Hematopoietic multipotent progenitor cell treated with erythropoietin and hydrocortisone succinate and interleukin-3 and kit ligand, for 15 days (in vitro differentiated cells): ENCODE results near the gene CACNG7.
A peak's percentile ranks its signal among the peaks of the same experiment; 100 is the strongest.
"Not testable (repeated sequence)": the region's sequence is repeated elsewhere in the genome, so short reads cannot be mapped to it uniquely, and the experiment has no call there.

Experiments
- DNase-seq: peaks from one replicate; pipeline ENCODE4 v3.0.0-alpha.2; 2015; ENCODE audit warnings: low spot score

Gene CACNG7, protein sequence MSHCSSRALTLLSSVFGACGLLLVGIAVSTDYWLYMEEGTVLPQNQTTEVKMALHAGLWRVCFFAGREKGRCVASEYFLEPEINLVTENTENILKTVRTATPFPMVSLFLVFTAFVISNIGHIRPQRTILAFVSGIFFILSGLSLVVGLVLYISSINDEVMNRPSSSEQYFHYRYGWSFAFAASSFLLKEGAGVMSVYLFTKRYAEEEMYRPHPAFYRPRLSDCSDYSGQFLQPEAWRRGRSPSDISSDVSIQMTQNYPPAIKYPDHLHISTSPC

DNA sequence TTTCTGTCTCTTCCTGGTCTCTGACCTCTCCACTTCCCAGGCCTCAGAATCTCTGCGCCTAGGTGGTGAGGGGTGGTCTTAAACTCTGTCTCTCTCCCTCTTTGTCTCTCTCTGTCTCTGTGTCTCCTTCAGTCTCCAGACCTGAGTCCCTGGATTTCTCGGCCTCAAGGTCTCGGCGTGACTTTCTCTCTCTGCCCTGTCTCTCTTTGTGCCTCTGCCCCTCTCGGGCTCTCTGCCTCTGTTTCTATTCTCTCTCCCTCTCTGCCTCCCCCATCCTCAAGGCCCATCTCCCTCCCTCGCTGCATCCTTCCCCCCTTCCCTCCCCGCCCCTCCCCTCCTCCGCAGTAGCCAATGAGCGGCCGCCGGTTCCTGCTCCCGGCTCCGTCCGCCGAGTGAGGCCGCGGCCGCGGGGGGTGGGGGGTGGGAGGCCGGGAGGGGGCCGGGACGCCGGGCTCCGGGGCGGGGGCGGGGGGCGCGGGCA lies at the start of gene CACNG7:
Gene CACNG7 (plus strand): TSS at position 344 of the 481 bp plus-strand sequence. CDS start 3,554 bp downstream, outside the sequence.
- DNase-seq: no peak

DNA sequence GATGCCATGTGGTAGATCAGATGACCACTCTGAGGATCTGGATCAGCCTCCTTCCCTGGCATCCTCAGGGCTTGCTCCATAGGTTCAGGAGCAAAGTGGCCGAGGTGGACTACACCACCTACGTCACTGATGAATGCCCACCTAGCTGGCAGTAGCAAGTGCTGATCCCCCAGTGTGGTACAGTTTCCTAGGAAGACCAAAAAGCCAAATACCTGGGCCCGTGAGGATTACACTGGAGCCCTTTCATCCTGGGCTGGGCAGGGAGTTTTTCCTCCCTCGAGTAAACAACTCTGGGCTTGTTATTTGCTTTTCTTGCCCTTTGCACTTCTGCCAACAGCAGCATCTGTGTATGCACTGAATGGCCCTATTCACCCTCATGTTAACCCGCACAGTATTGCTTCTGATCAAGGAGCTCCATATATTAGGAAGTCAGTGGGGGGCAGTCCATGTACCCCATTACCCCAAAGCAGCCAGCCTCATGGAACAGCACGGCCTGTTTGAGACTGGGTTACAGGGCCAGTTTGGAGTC lies 44.7 kb upstream of the CACNG7 start:
- DNase-seq: no peak

DNA sequence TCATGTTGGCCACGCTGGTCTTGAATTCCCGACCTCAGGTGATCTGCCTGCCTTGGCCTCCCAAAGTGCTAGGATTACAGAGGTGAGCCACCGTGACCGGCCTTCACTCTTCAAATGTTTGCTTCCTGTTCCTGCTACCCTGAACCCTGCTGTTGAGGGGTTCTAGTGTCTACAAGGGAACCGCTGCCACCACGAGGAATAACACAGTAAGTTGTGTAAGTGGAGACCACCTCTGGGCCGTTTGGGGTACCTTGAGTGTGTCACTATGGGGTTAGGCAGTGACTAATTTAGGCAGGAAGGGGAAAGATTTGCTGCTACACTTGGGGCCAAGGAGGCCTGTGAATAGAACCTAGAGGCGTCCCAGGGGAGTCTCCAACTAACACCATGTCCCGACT lies 43.6 kb upstream of the CACNG7 start:
- DNase-seq: no peak

DNA sequence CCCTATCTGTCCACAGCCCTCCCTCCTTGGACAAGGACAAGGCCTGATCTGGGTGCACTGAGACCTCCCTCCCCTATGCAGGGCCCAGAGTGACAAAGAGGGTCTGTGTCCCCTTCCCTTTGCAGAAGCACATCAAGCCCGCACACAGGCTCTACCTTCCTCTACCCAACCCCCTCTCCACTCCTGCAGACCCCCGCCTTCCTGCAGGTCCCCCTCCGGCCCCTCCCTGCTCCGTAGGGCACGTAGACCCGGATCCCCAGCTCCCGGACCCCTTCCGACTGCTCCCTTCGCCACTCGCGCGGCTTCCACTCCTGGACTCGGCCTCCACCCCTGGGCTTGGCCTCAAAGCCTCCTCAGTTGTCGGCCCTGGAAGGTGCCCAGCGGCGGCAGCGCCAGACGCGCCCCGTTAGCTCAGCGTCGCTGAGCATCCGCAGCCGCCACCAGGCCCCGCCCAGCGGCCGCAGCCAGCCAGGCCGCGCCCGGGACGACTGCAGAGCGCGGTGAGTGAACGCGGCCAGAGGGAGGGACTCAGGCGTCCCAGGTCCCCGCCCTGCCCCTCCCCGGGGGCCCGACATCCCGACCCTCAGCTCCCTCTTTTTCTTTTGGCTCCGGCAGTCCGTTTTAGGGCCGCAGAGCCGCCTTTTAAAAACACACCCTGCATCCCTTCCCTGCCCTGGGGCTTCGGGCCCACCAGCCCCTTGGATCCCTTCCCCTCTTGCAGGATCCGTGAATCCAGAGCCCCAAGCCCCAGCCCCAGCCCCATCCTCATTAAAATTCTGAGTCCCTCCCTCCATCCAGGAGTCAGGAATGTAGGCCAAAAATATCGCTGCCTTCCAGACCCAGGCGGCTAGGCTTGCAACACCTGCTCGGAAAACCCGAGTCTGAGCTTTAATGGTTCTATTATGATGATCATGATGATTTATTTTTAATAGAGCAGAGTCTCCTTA lies 42.9 kb upstream of the CACNG7 start:
- peak; percentile 15 for DNase-seq

DNA sequence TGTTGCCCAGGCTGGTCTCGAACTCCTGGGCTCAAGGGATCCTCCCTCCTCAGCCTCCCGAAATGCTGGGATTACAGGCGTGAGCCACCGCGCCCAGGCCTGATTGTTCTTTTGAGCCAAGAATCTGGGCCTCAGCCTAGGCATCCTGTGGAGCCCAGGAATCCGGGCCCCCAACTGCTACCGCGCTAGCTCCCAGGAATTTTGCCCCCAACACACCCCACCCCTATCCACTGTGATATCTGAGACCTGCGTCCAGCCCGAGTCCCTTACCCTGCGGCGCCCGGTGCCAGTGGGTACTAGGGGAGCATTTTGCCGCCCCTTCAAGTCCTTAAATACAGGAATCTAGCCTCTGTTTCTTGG lies 42.2 kb upstream of the CACNG7 start:
- DNase-seq: no peak

DNA sequence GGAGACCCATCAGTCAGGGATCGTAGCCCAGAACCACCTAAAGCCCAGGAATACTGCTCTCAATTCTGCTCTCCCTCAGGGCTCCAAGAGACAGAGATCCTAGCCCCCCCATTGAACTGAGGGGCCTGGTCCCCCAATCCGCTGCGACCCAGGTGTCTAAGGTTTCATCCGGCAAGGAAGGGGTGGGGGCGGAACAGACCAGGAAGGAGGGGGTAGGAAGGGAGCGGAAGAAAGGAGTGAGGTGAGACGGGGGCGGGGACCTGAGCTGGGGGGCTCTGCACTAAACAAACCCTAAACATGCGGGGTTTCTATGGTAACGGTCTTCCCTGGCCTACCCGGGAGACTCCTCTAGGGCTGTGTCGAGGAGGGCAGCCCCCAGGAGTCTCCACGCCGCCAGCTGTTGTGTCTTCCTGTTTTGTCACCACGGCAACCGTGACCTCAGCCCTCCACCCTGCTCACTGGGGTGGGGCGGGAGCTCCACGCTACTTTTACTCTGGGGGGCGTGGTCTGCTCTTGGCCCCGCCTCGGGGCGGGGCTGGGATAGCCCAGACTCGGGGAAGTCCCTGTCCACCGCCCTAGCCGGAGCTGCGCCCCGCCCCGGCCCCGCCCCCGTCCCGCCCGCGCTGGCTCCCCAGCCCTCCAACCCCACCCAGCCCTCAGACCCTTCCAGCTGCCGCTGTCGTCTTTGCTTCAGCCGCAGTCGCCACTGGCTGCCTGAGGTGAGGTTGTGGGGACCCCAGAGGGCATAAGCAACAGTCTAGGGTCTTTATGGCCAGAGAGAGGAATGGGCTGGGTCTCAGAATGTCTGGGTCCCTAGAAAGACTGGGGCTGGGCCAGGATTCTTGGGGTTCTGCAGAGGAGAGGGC lies 41.6 kb upstream of the CACNG7 start, which contains the start of gene MYADM:
Gene MYADM (plus strand): TSS at position 659 of the 866 bp plus-strand sequence. CDS start 5,647 bp downstream, outside the sequence.
- peak; percentile 83 for DNase-seq

DNA sequence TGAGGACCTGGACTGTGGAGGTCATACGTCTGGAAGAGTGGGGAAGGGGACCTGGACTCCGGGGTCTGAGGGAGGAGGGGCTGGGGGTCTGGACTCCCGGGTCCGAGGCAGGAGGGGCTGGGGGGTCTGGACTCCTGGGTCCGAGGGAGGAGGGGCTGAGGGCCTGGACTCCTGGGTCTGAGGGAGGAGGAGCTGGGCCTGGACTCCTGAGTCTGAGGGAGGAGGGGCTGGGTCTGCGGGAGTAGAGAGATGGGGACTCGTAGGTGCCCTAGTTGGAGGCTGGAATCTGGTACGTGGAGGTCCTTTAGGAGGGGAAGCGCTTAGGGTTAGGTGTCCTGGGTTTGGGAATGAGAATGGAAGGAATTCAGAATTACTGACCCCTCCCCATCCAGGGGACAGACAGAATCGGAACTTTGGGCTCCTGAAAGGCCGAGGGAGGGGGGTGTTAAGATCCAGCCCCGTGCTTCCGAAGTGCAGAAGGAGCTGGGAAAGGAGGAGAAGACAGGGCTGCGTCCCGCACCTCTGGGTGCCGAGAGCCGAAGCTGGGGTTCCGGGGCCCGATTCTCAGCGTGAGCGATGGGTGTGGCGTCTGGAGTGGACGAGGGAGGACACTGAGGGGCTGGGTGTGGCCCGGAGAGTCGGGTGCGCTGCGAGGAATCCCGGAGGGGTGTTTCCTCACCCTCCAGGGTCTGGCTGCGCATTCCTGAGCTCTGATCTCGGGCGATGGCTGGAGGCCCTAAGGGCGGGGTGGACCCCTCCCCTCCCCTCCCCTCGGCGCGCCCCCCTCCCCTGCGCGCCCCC lies 40.8 kb upstream of the CACNG7 start:
- DNase-seq: no peak

DNA sequence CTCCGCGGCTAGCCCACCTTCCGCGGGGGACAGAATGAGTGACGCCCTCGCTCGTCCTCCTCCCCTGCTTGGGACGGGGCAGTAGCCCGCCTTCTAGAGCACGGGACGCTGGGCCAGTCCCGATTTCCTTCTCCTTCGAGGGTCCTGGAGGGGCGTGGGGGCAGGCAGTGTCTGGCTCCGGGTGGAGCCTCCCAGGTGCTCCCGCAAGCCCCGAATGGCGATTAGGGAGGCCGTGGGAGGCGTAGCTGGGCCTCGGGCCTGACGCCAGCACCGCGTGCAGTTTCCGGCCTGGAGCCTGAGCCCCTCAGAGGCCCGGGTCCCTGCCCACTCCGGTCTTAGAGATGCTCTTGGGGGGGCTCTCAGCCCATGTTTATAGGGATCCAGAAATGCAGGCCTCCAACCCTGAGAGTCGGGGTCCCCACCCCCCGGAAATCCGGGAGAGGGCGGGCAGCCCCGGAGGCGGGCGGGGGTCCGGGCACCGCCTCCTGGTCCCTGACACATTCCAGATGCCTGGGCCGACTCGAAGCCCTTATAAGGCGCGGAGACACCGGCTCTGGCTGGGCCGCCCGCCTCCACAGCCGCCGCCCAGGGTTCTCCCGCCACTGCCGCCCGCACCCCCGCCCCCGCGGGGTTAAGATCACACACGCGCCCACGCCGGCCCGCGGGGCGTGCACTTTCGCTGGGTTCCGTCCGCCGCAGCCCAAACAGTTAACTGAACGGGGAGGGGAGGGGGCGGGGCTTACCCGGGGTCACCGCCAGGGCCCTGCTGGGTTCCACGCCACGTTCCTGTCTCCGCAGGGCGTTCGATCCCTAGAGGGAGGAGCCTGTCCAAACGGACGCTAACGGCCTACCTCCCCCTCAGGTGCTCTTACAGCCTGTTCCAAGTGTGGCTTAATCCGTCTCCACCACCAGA lies 39.9 kb upstream of the CACNG7 start:
- DNase-seq: peak; percentile 50

DNA sequence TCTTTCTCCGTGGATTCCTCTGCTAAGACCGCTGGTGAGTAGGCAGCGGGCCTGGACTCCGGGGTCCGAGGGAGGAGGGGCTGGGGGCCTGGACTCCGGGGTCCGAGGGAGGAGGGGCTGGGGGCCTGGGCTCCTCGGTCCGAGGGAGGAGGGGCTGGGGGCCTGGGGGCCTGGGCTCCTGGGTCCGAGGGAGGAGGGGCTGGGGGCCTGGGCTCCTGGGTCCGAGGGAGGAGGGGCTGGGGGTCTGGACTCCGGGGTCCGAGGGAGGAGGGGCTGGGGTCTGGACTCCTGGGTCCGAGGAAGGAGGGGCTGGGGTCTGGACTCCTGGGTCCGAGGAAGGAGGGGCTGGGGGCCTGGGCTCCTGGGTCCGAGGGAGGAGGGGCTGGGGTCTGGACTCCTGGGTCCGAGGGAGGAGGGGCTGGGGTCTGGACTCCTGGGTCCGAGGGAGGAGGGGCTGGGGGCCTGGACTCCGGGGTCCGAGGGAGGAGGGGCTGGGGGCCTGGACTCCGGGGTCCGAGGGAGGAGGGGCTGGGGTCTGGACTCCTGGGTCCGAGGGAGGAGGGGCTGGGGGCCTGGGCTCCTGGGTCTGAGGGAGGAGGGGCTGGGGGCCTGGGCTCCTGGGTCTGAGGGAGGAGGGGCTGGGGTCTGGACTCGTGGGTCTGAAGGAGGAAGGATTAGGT lies 39.1 kb upstream of the CACNG7 start:
- DNase-seq: not testable (repeated sequence)

DNA sequence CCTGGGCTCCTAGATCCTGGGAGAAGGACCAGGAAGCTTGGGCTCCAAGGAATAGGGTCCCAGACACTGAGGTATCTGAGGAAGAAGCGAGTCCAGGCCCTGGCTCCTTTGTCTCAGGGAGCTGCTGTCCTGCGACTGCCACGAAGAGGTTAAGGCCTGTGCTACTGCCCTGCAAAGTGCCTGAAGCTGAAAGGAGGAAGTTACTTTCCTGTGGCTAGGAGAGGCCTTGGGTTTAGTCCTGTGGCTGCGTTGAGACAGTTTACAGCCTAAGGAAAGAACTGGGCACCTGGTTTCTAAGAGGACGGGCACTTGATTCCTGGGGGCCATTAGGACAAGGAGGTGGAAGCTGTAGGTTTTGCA lies 38.6 kb upstream of the CACNG7 start:
- DNase-seq: no peak

DNA sequence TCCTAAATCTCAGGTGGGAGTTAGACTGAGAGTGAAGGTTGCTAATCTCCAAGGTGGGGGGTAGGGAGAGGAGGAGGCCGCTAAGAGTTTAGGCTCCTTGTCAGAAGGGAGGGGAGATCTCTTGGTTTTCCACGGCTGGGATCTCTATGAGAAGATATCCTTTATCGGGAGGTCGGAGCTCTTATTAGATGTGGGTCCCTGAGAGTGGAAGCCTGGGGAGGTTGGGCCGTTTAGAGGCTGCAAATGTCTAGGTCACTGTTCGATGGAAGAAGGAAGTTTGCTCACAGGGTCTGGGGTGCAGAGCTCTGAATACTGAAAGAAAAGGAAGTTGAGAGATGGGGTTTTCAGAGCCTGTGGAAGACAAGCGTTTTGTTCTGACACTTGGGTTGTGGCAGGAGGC lies 37.6 kb upstream of the CACNG7 start:
- DNase-seq: no peak

DNA sequence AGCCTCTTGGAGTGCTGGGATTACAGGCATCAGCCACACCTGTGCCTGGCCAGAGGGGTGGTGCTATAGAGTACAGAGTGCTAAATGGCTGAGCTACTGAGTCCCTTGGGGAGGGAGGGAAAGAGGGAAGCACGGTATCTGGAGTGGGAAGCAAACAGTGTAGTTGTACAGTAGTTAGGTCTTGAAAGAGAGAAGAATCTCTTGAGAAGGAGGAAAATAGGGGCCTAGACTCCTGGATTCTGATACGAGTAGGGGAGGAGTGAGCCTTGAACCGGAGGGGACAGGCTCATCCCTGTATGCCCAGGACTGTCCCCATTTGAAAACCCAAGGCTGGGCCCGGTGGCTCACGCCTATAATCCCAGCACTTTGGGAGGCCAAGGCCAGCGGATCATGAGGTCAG lies 36.3 kb upstream of the CACNG7 start:
- no peak for DNase-seq

DNA sequence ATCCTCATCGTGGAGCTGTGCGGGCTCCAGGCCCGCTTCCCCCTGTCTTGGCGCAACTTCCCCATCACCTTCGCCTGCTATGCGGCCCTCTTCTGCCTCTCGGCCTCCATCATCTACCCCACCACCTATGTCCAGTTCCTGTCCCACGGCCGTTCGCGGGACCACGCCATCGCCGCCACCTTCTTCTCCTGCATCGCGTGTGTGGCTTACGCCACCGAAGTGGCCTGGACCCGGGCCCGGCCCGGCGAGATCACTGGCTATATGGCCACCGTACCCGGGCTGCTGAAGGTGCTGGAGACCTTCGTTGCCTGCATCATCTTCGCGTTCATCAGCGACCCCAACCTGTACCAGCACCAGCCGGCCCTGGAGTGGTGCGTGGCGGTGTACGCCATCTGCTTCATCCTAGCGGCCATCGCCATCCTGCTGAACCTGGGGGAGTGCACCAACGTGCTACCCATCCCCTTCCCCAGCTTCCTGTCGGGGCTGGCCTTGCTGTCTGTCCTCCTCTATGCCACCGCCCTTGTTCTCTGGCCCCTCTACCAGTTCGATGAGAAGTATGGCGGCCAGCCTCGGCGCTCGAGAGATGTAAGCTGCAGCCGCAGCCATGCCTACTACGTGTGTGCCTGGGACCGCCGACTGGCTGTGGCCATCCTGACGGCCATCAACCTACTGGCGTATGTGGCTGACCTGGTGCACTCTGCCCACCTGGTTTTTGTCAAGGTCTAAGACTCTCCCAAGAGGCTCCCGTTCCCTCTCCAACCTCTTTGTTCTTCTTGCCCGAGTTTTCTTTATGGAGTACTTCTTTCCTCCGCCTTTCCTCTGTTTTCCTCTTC lies 35.1 kb upstream of the CACNG7 start:
- DNase-seq: no peak

DNA sequence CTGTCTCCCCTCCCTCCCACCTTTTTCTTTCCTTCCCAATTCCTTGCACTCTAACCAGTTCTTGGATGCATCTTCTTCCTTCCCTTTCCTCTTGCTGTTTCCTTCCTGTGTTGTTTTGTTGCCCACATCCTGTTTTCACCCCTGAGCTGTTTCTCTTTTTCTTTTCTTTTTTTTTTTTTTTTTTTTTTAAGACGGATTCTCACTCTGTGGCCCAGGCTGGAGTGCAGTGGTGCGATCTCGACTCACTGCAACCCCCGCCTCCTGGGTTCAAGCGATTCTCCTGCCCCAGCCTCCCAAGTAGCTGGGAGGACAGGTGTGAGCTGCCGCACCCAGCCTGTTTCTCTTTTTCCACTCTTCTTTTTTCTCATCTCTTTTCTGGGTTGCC lies 34.5 kb upstream of the CACNG7 start:
- DNase-seq: no peak

DNA sequence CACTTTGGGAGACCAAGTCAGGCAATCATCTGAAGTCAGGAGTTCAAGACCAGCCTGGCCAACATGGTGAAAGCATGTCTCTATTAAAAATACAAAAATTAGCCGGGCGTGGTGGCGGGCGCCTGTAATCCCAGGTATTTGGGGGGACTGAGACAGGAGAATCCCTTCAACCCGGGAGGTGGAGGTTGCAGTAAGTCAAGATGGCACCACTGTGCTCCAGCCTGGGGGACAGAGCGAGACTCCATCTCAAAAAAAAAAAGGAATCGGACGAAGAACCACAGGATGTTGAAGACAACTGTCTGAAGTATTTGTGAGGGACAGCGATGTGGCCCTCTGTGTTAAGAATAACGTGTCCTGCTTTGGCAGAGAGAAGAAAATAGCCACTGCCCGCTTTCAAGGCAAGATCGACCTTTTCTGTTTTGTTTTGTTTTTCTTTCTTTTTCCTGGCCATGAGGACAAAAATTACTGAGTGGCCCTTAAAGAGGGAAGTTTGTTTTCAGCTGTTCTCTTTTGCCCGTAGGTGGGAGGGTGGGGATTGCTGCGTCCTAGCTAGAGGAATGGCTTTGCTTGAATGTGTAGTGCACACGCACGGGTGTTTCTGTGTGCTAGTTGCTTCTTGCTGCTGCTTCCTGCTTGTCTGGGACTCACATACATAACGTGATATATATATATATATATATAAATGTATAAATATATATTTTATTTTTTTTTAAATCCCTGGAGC lies 33.3 kb upstream of the CACNG7 start:
- no peak for DNase-seq

DNA sequence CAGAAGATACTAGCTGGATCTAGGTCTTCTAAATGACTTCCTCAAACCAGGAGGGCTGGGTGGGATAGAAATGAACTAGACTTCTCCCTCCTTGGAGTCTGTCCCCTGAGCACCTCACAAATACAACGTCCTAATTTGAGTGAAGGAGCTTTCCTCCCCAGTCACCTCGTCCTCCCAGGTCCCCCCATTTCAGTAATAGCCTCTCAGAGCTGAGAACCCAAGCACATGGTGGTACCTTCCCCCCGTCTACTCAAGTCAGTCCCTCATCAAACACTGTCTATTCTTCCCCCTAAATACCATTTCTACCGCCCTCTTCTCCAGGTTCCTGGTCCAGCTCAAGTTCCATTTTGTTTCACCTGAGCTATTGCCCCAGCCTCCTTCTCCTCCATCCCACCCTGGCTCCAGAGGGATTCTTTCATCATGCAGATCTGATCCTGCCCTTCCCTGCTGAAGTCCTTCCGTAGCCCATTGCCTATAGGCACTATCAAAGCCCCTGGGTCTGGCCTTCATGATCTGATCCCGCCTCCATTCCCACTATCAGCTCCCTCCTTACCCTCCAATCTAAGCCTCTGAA lies 32.3 kb upstream of the CACNG7 start:
- DNase-seq: no peak

DNA sequence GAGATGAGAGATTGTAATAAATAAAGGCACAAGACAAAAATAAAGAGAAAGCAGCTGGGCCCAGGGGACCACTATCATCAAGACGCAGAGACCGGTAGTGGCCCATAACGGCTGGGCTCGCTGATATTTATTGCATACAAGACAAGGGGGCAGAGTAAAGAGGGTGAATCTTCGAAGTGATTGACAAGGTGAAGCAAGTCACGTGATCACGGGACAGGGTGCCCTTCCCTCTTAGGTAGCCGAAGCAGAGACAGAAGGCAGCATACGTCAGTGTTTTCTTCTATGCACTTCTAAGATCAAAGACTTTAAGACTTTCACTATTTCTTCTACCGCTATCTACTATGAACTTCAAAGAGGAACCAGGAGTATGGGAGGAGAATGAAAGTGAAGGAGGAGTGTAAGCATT lies 31.7 kb upstream of the CACNG7 start:
- DNase-seq: no peak

DNA sequence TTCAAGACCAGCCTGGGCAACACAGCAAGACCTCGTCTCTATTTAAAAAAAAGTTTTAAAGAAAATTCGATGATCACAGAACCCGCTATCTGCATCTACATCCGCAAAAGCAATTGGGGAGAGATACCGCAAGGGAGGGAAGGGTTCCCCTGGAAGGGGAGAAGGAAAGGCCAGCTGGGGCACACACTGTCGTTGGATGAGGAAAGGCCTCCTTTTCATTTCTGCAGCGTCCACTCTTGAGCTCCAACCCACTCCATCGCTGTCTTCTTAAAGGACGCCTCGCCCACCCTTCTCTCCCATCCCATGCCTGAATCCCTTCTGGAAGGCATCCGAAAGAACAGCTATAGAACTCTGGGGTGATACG lies 30.3 kb upstream of the CACNG7 start:
- no peak for DNase-seq
